Peyer's patch (tissue), 4 donors: ENCODE data around the gene SHISA9.

Experiments
- POLR2A ChIP-seq, 2 donors: fragments of 450-650 bp; IDR thresholded peaks; one replicate each; pipeline ENCODE4 v1.5.1; 2017; ENCODE audit warnings: antibody characterized with exemption in 2 of 2, mild to moderate bottlenecking in 2 of 2, moderate library complexity in 2 of 2
- TF ChIP-seq, protein P1 (sequence below), 6 experiments: fragments of 450-650 bp in 4 of 6; fragments of 200-600 bp in 2 of 6; sonication (generic) in 1 of 6; IDR thresholded peaks; one replicate each; pipeline ENCODE4 v1.5.1; 2017 to 2019; ENCODE audit warnings: antibody characterized with exemption in 6 of 6, mild to moderate bottlenecking in 3 of 6, moderate library complexity in 1 of 6

DNA sequence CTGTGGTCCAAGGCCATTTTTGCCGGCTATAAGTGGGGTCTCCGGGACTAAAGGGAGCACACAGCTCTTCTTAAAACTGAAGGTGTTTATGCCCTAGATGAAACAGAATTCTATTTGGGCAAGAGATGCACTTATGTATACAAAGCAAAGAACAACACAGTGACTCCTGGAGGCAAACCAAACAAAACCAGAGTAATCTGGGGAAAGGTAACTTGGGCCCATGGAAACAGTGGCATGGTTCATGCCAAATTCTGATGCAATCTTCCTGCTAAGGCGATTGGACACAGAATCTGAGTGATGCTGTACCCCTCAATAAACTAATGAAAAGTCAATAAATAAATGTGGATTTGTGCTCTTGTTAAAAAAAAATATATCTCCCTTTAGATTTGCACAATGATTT, 20.2 kb upstream of the SHISA9 start:
- TF ChIP-seq, protein P1, sequence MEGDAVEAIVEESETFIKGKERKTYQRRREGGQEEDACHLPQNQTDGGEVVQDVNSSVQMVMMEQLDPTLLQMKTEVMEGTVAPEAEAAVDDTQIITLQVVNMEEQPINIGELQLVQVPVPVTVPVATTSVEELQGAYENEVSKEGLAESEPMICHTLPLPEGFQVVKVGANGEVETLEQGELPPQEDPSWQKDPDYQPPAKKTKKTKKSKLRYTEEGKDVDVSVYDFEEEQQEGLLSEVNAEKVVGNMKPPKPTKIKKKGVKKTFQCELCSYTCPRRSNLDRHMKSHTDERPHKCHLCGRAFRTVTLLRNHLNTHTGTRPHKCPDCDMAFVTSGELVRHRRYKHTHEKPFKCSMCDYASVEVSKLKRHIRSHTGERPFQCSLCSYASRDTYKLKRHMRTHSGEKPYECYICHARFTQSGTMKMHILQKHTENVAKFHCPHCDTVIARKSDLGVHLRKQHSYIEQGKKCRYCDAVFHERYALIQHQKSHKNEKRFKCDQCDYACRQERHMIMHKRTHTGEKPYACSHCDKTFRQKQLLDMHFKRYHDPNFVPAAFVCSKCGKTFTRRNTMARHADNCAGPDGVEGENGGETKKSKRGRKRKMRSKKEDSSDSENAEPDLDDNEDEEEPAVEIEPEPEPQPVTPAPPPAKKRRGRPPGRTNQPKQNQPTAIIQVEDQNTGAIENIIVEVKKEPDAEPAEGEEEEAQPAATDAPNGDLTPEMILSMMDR (IDR thresholded peaks at IDR 0.05), result no peak
- TF ChIP-seq POLR2A (IDR thresholded peaks at IDR 0.05), result no peak
